Colonic mucosa (tissue), 4 donors: Measurements from ENCODE around the gene FAU. TPM values are rescaled to one million over a fixed set of nuclear protein-coding genes. Genes with fewer than 3 reads are reported as not detected.

Experiments
- DNase-seq: peaks from one replicate; pipeline ENCODE4 v3.0.0-alpha.2; 2020
- H3K27ac ChIP-seq: fragments of 200-600 bp; one replicate; pipeline ENCODE4 v1.8.0; 2021
- H3K27me3 ChIP-seq: fragments of 200-600 bp; one replicate; pipeline ENCODE4 v1.8.0; 2021
- H3K36me3 ChIP-seq: fragments of 200-600 bp; one replicate; pipeline ENCODE4 v1.8.0; 2021
- H3K4me1 ChIP-seq: fragments of 200-600 bp; one replicate; pipeline ENCODE4 v1.8.0; 2021; ENCODE audit warnings: mild to moderate bottlenecking
- H3K4me3 ChIP-seq: fragments of 200-600 bp; one replicate; pipeline ENCODE4 v1.8.0; 2021
- H3K9ac ChIP-seq, 2 donors: one replicate each; pipeline ENCODE4 v1.7.0; 2013; ENCODE audit warnings: control low read depth in 2 of 2, low read depth in 2 of 2, low read length in 2 of 2
- H3K9me3 ChIP-seq: fragments of 200-600 bp; one replicate; pipeline ENCODE4 v1.8.0; 2021
- CTCF ChIP-seq: fragments of 200-600 bp; IDR thresholded peaks from one replicate; pipeline ENCODE4 v1.8.0; 2022; ENCODE audit warnings: antibody characterized with exemption, mild to moderate bottlenecking
- intact Hi-C: fragments of 100-400 bp; cut with DNase I; formaldehyde crosslinking; loops from one replicate; pipeline ENCODE4 v1.14.1; 2022
- microRNA-seq: library from miRNA; unstranded; fragments of <30 nt; microRNA quantifications from one replicate; pipeline ENCODE4, GENCODE V29; 2019
- total RNA-seq, 2 donors: library from RNA; stranded (reverse); fragmentation: NEBNext Ultra II Directional in 1 of 2; extraction: Animal tissue kit (Norgen Biotek cat#: 25700) in 1 of 2; gene quantifications; one replicate each; pipeline ENCODE4 v1.2.1, GENCODE V29; 2021
- donor health status: healthy.
- donor health status: DM: no; HTN: no; CAD: no.
- donor health status: DM: no; HTN: no; CAD: no.

FAU gene
- total RNA-seq, 2 donors from 2014 or later = 752 to 950 TPM

GRCh38 chr11:65072631-65072966 lies 49.3 kb downstream of the FAU start:
- Histone ChIP-seq H3K36me3 (no peaks in the 10 kb centered on the region), H3K4me1 (no peaks in the 10 kb centered on the region), H3K9me3 (no peaks in the 10 kb centered on the region), H3K4me3 (no peak overlapping the region), H3K27me3 (no peaks in the 10 kb centered on the region), H3K9ac (no peak overlapping the region), H3K27ac (no peak overlapping the region)
- intact Hi-C loops = no loop called here
- TF ChIP-seq CTCF = no peak
- no peak for DNase-seq

- intact Hi-C loops = no loop called here
Observed at GRCh38 chr11:65071907-65072630, 49.9 kb downstream of the FAU start.

More at GRCh38 chr11:65071907-65072630, 49.9 kb downstream of the FAU start:
- TF ChIP-seq CTCF = no peak
- Histone ChIP-seq H3K27ac (no peak overlapping the region), H3K4me1 (no peaks in the 10 kb centered on the region), H3K9me3 (no peaks in the 10 kb centered on the region), H3K9ac (no peak overlapping the region), H3K36me3 (no peaks in the 10 kb centered on the region), H3K27me3 (no peaks in the 10 kb centered on the region), H3K4me3 (no peak overlapping the region)
- no peak for DNase-seq

Small RNA genes within 50 kb of the gene (microRNA-seq; reads per million reads assigned to microRNA genes)
- gene MIR6751 = not detected

Other genes with a start within 250 kb of the FAU start
- 10 to 100 TPM; 66.5 to 72.3 TPM for gene EHD1, start 243.5 kb downstream of the FAU start, total RNA-seq
- gene ATG2A, start 204.9 kb downstream of the FAU start, total RNA-seq = 10 to 100 TPM; 30.6 to 32.8 TPM
- 10 to 100 TPM; 18.6 to 36.1 TPM for gene PPP2R5B, start 197.4 kb downstream of the FAU start, total RNA-seq
- gene GPHA2, start 186.2 kb downstream of the FAU start, total RNA-seq = not detected
- not detected for gene MAJIN, start 150.0 kb downstream of the FAU start, total RNA-seq
- 10 to 100 TPM; 14.1 to 20.7 TPM for gene BATF2, start 125.2 kb downstream of the FAU start, total RNA-seq
- gene ARL2, start 108.0 kb downstream of the FAU start, total RNA-seq = 100 to 1,000 TPM in 1 of 2 donors, 10 to 100 TPM in 1; 81.9 to 102 TPM
- 10 to 100 TPM; 37.7 to 53.8 TPM for gene SNX15, start 94.7 kb downstream of the FAU start, total RNA-seq
- gene SAC3D1, start 80.9 kb downstream of the FAU start, total RNA-seq = 10 to 100 TPM; 12.9 to 26.7 TPM
- 10 to 100 TPM; 10.5 to 30.8 TPM for gene NAALADL1, start 63.6 kb downstream of the FAU start, total RNA-seq
- 10 to 100 TPM in 1 of 2 donors, 1 to 10 TPM in 1; 9.7 to 51.7 TPM for gene CDCA5, start 38.1 kb downstream of the FAU start, total RNA-seq
- gene ZFPL1, start 37.9 kb downstream of the FAU start, total RNA-seq = 10 to 100 TPM; 43.2 to 54.3 TPM
- gene VPS51, start 25.9 kb downstream of the FAU start, total RNA-seq = 100 to 1,000 TPM; 147 to 159 TPM
- 10 to 100 TPM; 26.6 to 40.0 TPM for gene TM7SF2, start 10.3 kb downstream of the FAU start, total RNA-seq
- 10 to 100 TPM in 1 of 2 donors, 1 to 10 TPM in 1; 8.1 to 17.3 TPM for gene ZNHIT2, start 4.4 kb downstream of the FAU start, total RNA-seq
- 10 to 100 TPM; 60.7 to 72.3 TPM for gene MRPL49, start 187 bp upstream of the FAU start, total RNA-seq
- gene SYVN1, start 12.4 kb upstream of the FAU start, total RNA-seq = 10 to 100 TPM; 64.3 to 66.0 TPM
- gene SPDYC, start 48.1 kb upstream of the FAU start, total RNA-seq = not detected
- 100 to 1,000 TPM; 325 to 416 TPM for gene CAPN1, start 59.8 kb upstream of the FAU start, total RNA-seq
- gene POLA2, start 139.8 kb upstream of the FAU start, total RNA-seq = 10 to 100 TPM in 1 of 2 donors, 1 to 10 TPM in 1; 5.9 to 28.0 TPM
- 10 to 100 TPM in 1 of 2 donors, 1 to 10 TPM in 1; 7.8 to 28.3 TPM for gene CDC42EP2, start 192.7 kb upstream of the FAU start, total RNA-seq
- gene DPF2, start 211.7 kb upstream of the FAU start, total RNA-seq = 10 to 100 TPM; 35.0 to 48.0 TPM
- under 1 TPM; 0.48 to 0.77 TPM for gene TIGD3, start 232.6 kb upstream of the FAU start, total RNA-seq